ENCODE measurements around the gene GLUL.
A peak's percentile ranks its signal among the peaks of the same experiment; 100 is the strongest.

Gene GLUL

GRCh38 chr1:182391362-182392049, at the start of gene GLUL:
GLUL (minus strand) TSS chr1:182391790; CDS start chr1:182388737, 3,053 bp downstream.
- peak; percentile 66 for DNase-seq (ENCODE audit: low read depth, low spot score)

- no peak for DNase-seq (ENCODE audit: low read depth, low spot score)
Observed at GRCh38 chr1:182438326-182438725, 46.7 kb upstream of the GLUL start.

- DNase-seq (ENCODE audit: low read depth, low spot score) = no peak
Observed at GRCh38 chr1:182433580-182433979, 42.0 kb upstream of the GLUL start.

GRCh38 chr1:182431278-182431677, 39.7 kb upstream of the GLUL start:
- no peak for DNase-seq (ENCODE audit: low read depth, low spot score)

DNA sequence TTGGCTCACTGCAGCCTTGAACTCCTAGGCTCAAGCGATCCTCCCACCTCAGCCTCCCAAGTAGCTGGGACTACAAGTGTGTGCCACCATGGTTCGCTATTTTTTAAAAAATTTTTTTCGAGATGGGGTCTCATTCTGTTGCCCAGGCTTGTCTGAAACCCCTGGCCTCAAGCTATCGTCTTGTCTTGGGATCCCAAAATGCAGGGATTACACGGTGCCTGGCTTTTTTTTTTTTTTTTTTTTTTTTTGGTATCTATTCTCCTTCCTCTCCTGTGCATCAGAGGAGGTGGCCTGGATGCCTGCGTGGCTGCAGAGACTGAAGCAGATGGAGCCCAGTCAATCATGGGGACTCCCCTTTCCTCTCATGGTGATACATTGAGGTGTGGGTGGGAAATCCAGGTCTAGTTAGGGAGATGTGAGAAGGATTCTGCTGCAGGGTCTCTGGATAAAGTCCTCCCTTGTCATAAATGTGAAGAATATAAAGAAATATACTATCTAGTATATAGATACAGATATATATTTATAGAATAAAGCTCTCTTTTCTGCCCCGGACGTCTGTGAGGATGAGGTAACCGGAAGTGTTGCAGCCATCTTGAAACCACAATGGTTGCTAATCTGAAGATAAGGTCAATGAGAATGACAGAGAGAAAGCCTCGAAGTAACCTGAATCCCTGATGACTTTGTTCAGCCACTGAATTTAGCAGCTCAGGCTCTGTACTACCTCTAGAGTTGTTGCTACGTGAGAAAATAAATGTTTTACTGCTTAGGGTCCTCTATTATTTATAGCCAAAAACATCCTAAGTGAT, 38.9 kb upstream of the GLUL start:
- no peak for DNase-seq (ENCODE audit: low read depth, low spot score)

DNA sequence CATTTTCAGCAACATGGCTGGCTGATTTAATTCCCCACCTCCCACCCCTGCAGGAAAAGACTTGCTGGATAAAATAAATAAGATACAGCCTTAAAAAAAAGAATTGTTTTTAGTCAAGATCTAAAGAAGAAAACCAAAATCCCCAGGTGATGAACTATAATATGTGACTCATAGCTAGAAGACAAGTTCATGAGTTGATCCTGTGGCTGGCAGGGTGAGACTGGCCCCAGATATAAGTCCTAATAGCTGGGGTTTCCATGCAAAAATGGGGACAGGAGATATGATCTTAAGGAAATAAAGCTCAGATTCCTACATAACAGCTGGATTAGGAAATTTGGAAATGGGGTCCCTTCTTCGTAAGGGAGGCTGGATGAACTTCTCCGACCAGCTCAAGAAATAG, 36.5 kb upstream of the GLUL start:
- DNase-seq (ENCODE audit: low read depth, low spot score) = no peak

DNA sequence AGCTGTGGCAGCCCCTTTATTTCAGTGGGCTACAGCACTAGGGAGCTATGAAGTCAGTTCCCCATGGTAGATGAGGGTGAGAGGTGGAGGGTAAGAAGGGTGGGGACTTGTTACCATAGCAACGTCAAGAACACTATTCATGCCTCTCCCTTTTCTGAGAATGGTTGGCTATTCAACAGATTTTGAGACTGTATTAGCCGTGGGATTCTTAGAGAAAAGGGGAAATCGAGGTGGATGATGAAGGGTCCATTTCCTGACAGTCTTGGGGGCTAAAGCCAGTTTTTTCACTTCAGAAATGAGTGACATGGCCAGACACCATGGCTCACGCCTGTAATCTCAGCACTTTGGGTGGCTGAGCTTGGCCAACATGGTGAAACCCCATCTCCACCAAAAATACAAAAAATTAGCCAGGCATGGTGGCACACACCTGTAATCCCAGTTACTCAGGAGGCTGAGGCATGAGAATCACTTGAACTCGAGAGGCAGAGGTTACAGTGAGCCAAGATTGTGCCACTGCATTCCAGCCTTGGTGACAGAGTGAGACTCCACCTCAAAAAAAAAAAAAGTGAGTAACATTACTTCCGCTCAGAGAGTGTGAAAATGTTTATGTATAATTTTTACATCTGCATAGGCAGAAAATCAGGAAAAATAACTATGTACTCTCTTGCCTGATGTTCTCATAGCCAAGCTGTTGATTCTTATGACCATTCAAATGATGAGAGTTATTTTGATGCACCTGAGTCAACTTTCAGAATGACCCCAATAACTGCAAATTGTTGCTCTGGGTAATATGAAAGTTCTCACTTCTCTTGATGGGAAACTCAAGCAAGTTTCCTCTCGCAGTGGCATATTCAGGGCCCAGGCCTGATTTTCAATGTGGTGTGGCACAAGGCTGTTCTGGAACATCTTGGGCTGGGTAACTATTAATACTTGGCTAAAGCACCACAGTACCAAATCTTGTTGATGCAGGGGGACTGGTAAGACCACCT, 35.1 kb upstream of the GLUL start:
- no peak for DNase-seq (ENCODE audit: low read depth, low spot score)

- DNase-seq (ENCODE audit: low read depth, low spot score) = no peak
Observed at GRCh38 chr1:182415789-182416188, 24.2 kb upstream of the GLUL start.

- DNase-seq (ENCODE audit: low read depth, low spot score) = no peak
Observed at GRCh38 chr1:182413969-182414368, 22.4 kb upstream of the GLUL start.

GRCh38 chr1:182413486-182413885, 21.9 kb upstream of the GLUL start:
- no peak for DNase-seq (ENCODE audit: low read depth, low spot score)

DNA sequence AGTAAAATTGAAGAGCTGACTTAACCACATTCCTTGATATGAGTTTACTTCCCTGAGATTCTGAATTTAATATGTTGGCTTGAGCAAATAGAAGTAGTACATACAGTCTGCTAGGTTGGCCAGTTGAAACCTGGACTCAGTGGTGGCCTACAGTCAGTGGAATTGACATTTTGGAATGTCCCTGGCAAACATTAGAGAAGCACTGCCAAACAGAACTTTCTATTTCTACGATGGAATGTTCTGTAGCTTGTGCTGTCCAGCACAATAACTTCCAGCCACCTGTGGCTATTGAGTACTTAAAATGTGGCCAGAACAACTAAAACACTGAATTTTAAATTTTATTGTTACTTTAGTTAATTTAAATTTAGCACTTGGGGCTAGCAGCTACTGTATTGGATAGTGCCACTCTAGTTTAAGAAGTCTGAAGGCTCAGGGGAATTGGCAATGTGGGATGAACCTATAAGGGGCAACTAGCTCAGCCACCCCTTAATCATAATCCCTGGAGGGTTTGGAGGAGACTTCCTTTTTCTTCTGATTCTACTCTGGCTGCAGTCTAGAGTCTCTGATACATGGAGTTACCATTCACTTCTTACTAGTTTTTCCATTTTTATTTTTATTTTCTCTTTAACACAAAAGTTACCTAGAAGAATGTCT, 19.2 kb upstream of the GLUL start:
- DNase-seq (ENCODE audit: low read depth, low spot score) = no peak

DNA sequence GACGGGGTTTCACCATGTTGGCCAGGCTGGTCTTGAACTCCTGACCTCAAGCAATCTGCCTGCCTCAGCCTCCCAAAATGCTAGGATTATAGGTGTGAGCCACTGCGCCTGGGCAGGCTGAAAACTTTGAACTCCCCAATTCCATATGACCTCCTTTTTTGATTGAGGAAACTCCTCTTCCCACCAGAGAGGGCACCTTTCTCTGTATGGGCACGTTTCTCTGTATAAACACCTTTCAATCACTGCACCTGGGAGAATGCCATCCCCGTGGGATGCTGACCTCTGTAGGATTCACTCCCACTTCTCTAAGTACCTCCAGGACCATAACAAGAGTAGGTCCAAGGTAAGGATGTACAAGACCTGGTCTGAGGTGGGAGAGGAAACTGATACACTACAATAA, 18.5 kb upstream of the GLUL start:
- DNase-seq (ENCODE audit: low read depth, low spot score) = no peak

- DNase-seq (ENCODE audit: low read depth, low spot score) = no peak
Observed at GRCh38 chr1:182408435-182409075, 17.0 kb upstream of the GLUL start.

DNA sequence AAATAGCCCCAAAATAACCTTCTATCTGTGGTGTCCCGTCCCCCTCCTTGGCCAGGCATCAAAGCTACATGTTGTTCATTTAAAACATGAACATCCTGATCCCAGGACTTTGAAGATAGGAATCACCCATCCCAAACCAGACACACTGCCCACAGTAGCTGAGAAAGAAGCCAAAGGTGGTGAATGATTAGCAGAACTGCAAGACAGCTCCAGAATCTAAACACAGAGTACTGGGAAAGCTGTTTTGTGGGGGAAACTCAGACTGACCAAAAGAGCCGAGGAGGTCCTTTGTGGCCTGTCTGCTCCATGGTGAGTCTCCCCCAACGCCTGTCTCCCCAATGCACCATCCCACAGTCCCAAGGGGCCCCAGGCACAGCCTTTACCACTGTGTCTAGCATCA, 16.1 kb upstream of the GLUL start:
- no peak for DNase-seq (ENCODE audit: low read depth, low spot score)

DNA sequence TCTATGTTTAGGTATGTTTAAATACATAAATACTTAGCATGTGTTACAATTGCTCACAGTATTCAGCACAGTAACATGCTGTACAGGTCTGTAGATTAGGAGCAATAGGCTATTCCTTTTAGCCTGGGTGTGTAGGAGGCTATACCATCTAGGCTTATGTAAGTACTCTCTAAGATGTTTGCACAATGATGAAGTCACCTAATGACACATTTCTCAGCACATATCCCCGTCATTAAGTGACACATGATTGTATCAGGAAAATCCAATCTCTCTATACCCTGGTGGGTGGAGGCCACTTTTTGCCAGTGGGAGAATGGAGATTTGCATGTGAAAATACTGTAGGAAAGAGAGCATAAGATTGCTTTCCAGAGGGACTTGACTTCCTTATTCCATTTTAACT, 14.4 kb upstream of the GLUL start:
- no peak for DNase-seq (ENCODE audit: low read depth, low spot score)

GRCh38 chr1:182405578-182405977, 14.0 kb upstream of the GLUL start:
- no peak for DNase-seq (ENCODE audit: low read depth, low spot score)

DNA sequence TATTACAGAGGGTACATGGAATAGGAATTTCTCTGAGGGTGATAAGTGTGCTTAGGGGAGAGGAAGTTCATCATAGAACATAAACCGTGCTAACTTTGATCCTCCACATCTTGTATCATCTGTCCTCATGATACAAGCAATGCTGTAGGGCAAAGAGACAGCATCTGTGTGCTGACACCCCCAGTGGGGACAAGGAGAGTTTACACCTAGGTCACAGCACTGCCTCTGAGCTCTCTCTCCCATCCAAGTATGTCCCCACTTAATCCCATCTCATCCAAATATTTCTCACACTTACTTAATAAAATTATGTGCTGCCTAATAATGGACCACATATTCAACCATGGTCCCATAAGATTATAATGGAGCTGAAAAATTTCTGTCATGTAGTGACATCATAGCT, 13.2 kb upstream of the GLUL start:
- DNase-seq (ENCODE audit: low read depth, low spot score) = no peak

- DNase-seq (ENCODE audit: low read depth, low spot score) = no peak
Observed at GRCh38 chr1:182400567-182400966, 9.0 kb upstream of the GLUL start, which contains the start of gene TEDDM1. TEDDM1 (minus strand) TSS chr1:182400667; CDS start chr1:182400485, 182 bp downstream.

GRCh38 chr1:182397653-182398393, 6.2 kb upstream of the GLUL start:
- DNase-seq (ENCODE audit: low read depth, low spot score) = no peak

DNA sequence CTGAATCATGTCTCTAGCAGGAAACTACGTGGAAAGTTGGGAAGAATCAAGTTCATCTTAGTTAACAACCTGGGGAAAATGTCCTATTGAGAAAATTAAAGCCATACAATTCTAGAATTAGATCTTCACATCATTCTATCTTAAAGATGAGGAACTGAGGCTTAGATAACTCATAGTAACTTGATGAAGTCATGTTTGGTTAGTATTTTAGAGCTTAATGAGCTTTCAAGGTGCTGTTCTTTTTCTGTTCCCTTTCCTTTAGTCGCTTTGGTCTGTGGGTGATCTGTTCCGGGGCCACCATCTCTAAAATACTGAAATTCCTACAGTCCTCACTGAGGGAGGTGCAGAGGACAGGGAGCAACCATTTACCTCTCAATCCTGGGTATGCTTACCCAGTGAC, 4.3 kb upstream of the GLUL start:
- no peak for DNase-seq (ENCODE audit: low read depth, low spot score)

Measured in smooth muscle cell of the brain vasculature (primary cell).